Activated T-helper 9 cell treated with anti-CD3 and anti-CD28 coated beads, Interleukin-2, amount 50 U/mL, for 16 hours (primary cell): Measurements from ENCODE around the gene MR1.

ENCODE experiments used
- DNase-seq: peaks from one replicate; pipeline ENCODE4 v3.0.0-alpha.2; 2020; ENCODE audit warnings: low read depth

Gene MR1

DNA sequence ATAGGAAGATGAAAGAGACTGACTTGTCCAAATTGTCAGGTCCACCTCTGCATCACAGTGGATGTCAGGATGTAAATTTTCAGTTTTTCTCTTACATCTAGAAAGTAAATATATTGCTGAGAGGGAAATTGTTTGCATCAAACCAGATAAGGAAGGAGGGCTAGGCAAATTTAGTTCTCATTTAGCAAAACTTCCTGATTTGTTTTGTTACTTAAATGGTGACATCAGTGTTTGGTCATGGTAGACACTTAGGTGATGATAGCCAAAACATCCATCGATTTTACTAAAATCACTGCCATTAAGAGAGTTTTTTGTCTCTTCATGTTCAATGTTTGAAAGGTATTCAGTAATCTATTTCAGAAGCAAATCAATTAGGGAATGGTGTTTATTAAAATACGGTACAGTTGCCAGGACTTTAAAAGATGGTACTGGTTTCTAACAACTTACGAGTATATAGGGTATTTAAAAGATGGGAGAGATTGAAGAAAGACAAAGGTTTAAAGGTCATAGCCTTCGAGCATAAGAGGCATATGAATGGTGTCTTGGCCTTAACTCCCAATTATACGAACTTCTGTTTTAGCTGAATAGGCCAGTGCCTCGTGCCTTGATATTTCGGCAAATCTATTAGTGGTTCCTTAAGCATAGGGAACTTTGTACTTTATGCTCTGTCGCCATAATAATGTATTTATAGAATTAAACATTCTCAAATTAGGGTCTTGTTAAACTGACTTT lies 57.7 kb downstream of the MR1 start:
- no peak for DNase-seq

DNA sequence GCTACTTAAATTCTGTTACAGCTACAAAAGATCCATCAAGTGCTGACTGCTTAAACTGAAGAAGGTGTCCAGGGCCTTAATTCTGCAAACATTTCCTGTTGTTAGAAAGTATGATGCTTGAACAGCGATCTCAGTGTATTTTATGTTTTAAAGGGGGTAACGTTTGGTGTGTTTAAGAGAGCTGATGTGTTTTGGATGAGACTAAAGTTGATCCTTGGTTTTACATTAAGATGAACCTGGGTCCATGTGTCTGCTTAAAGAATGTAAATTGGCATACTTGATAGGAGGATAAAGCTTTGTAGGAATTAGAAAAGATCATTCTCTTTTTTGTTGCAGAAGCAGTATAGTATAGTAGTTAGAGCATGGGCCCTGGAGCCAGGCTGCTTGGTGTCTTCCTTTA lies 58.3 kb downstream of the MR1 start:
- no peak for DNase-seq

DNA sequence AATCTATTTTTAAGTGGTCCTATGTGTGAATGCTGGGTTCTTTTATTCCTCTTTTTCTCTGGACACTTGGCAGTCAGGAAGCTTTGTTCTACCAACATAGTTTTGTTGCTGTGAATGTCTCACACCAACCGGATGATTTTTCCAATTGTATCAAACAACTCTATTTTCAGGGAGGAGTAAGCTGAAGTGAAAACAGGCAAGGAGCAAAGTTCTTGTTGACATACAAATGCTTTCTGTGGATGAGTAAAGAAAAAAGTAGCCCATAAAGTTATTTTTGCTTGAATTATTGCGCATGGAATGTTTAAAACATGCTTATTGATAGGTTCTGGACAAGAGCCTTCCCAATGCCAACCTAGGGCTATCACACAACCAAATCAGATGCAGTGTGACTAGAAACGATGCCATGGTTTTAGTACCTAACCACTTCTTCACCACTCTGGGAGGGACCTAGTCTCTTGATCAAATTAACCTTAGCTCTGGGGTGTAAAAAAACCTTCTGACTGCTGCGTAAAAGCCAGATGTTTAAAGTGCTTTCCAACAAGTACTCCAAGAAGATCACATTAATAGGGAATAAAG lies 59.2 kb downstream of the MR1 start:
- no peak for DNase-seq

DNA sequence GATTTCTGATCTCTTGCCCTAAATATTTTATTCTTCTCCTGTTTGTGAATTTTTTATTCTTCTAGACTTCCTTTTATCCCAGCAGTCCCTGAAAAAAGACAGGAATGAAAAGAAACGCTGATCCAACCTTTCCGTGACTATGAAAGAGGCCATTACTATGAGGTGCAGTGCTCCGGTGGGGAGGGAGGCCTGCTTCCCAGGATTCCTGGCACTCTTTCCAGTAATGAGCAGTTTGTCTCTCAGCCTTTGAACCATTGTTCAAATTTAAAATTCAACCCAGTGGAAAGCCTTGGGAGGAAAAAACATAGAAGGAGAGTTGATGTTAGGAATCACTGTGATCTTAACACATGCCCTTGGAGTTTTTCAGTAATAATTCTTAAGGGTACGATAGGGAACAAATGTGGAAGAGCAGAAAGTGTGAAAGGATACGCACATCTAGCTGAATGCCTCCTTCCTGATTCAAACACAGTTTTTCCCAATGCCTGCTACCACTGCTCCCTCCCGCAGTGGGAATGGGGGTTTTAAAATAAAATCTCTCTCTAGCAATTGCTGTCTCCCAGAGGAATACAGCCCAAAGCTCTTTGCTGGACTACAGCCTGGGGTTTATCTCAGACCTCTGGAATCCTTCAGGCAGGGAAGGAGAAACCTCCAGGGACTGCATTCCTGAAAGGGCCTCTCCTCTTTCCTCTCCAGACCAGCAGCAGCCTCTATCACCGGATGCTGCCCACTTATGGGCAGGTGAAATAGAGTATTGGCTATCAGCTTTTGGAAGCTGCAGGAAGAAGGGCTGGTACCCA lies 60.8 kb downstream of the MR1 start:
- DNase-seq: no peak

DNA sequence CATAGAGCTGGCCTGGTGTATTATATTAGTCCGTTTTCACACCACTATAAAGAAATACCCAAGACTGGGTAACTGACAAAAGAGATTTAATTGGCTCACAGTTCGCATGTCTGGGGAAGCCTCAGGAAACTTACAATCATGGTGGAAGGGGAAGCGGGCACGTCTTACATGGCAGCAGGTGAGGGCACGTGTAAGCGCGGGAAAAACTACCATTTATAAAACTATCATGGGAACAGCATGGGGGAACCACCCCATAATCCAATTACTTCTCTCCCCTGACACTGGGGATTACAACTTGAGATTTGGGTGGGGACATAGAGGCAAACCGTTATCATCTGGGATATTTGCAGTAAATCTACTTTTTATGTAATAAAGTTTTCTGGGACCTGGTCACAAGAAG lies 61.5 kb downstream of the MR1 start:
- no peak for DNase-seq

DNA sequence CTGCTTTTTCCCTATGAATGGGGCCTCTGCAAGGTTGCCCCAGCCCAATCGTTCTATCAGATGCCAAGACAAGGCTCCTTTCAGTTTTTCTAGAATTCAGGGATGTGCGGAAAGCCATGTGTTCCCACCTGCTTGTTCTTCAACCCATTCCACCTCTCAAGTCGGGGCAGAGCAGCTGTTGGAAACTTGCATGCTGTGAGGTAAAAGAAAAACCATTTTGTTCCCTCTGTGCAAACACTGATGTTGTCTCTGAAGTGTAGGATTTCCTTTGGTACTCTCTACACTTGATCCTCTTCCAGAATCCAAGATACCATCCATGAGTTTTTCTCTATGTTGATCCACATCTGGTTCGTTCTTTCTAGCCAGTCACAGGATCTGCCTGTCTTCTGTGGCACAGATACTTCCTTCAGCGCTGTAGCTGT lies 62.0 kb downstream of the MR1 start:
- DNase-seq: no peak

DNA sequence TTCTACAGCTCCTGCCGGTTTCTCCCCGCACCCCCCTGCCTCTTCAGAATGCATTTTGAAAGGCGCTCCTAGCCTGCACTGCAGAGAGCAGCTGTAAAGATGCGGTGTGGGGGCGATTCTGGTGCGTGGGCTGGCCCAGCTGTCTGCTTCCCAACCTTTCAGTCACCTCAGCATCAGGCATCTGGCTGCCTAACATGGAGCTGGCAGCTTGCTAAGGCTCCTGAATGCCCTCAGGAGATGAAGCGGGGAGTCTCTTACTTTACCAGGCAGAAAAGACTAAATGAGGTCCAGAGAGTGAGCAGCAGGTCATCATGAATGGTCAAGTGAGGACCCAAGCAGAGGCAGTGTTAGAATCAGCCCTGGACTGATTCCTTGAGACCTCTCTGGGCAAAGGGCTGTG lies 63.5 kb downstream of the MR1 start:
- no peak for DNase-seq

DNA sequence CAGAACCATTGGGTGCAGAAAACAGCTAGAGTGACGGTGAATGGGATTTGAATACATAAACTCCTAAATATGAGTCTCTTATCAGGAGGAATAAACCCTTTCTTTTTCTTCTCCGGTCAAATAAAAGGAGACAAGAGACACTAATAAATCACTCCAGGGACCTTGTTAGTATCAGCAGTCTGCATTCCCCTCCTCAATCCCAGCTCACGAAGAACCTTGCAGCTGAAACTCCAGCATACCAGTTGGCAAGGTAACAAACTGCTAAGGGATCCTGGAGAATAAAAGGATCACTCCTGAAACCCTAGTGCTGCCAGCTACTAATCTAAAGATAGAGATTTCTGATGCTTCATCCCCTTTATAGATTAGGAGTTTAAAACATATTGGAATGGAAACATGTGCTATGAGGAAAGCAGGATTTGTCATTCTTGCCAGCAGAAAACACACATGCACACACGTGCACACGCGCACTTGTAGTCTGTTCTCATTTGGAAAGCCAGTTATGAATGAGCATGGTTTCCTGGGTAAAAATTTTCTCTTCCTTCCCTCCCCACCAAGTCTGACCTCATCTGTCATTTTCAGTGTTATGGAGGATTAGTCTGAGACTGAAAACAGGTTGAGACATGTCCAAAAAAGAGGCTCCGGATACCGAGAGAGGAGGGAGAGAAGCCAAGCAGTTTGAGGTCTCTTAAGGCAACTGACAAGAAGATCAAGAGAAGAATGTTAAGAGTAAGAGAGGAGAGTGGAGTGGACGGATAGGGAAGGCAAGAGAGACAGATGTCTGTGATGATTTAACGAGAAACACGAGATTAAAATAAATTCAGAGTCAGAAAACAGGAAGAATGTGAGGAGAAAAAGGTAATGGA lies 65.6 kb downstream of the MR1 start:
- peak; percentile 13 for DNase-seq

DNA sequence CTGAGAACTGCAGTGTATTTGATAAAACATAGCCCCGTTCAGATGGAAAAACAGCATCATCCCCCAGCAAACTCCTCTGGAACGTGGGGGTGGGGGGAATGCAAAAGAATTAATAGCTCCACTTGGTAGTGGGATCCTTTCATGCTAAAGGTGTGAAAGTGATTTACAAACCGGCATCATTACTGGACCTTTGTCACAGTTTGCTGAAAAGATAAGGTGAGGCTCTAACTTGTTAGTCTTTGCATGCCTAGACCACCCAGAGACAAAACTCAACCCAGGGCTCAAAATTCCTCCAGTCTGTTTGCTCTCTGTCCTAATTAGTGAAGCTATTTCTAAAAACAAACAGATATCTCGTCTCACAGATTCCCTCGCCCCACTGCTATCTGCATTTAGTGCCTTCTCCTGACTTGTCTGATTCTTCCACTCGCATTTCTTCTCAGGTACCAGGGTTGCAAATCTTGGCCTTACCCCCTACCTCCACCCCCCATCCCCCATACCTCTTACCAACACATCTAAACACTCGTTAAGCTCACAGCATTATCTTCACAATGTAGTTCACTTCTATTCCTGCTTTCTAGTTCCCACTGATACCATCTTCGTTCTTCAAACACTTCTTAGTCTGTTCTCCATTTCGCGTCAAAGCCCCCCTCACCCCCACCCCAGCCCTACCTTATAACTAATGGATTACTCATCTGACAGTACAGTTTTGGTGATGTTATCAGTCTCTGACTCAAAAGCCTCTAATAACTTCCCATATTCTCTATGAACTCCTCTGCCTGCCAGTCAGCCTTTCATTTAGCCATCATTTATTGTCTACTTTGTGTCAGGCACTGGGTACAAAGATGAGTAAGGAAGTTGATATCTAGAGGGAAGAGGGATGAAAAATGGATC lies 66.5 kb downstream of the MR1 start:
- no peak for DNase-seq

DNA sequence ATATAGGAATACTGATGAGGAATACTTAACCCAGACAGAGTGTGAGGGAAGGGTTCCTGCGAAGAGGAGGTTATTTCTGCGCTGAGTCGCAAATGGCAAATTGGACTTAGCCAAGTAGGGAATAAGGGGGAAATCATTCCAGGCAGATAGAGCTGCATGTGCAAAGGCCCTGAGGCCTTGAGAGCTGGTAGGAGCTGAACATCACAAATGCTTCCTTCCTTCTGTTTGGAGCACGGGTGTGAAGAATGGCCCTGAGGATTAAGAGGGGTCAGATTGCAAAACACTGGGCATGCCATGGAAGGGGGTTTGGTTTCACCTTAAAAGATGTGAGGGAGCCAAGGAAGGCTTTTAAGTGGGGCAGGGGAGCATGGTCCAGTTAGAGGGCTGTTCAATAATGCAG lies 67.2 kb downstream of the MR1 start:
- no peak for DNase-seq

DNA sequence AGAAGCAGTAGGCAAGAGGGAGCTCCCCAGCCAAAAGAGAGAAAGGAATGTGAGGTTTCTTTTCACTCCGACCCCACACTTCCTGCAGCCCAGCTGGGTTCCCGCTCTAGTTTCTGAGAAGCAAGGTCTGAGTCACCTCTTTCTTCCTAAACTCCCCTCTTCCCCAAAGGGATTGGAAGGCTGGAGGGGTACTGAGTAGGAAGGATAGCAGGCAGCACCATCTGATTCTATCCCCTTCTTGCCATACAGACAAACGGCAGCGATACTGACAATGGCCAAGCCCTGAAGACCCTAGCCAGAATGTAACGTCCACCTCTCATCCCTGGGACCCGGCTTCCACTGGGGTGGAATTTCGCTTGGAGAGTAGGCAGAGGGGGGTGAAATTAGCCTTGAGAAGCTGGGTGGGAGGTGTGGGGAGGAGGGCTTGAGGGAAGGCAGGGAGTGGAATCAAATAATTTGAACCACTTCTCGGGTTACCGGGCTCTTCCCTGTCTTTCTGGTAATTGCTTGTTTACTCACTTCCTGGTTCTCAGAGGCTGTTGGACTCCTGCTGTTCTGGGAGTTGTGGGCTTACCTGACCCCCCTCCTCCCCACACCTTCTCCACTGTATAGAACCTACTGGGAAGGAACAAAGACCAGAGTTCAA lies 67.9 kb downstream of the MR1 start:
- no peak for DNase-seq

DNA sequence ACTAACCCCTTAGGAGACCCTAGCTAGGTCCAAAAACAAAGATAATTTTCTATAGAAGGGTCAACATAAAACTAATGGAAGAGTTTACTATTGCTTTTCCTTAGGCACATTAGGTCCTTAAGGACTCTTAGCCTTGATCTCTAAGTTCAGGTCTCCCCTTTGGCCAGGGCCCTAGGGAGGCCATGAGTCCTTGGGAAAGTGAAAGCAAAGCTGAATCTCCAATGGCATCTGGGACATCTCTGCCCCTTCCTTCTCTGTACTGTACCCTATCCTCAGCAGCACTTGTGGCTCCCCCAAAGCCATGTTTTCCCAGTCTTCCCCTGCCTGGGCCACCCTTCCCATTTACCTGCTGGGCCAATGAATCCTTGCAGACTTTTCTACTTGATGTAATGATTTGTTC lies 69.1 kb downstream of the MR1 start:
- DNase-seq: no peak

DNA sequence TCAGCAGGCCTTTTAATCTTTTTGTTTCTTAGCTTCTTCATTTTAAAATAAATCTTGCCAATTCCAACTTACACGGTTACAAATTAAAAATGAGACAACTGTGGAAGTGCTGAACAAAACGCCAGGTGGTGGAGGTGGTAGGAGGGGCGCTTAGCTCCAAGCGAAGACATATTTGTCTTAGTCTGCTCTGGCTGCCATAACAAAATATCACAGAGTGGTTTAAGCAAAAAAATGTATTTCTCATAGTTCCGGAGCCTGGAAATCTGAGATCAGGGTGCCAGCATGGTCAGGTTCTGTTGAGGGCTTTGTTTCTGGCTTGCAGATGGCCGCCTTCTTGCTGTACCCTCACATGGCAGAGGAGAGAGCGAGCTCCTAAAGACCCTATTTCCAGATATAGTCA lies 69.6 kb downstream of the MR1 start:
- DNase-seq: no peak

DNA sequence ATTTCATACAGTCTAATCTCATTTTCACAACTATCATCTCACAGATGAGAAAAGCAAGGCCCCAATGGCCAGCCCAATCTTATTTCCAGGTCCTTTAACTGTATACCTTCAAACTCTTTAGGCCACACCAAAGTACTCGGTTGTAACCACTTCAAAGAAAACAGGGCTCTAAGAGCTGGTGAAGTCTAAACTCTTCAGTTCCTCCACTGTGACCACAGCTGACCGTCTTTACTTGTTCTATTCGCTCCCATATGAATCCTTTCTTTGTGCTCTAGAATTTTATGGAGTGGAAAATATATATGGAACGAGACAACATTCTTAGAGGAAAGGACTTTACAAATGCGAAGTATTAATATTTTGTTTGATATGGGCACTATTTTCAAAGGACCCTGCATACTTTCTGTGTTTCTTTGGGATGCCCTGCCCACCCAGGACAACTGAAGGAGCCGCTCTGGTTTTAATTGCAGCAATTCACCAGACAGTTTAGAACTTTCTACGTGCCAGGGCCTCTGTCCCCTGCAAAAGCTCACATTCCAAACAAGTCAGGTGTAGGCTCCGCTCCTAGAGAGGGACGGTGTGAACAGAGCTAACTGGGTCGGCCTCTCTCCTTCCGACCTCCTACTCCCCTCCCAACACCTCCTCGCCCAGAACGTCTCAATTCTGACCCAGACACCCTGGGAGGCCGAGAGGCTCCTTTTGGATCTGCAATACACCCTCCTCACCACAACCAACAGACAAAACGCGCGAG lies 70.4 kb downstream of the MR1 start:
- no peak for DNase-seq

DNA sequence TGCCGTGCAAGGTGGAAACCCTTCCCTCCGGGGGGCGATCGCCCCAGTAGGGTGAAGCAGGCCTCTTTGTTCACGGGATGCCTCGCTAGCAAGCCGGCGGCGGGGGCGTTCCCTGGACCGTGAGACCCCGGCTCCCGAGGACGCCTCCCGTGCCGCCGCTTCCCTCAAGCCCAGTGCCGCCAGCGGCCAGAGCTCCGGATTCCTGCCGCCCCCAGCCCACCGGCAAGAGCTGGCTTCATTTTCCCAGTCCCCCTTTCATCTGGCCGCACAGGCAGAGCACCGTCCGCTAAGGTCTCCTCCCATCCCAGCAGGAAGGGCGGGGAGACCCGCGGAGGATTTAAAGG lies 71.0 kb downstream of the MR1 start:
- DNase-seq: peak; percentile 21

DNA sequence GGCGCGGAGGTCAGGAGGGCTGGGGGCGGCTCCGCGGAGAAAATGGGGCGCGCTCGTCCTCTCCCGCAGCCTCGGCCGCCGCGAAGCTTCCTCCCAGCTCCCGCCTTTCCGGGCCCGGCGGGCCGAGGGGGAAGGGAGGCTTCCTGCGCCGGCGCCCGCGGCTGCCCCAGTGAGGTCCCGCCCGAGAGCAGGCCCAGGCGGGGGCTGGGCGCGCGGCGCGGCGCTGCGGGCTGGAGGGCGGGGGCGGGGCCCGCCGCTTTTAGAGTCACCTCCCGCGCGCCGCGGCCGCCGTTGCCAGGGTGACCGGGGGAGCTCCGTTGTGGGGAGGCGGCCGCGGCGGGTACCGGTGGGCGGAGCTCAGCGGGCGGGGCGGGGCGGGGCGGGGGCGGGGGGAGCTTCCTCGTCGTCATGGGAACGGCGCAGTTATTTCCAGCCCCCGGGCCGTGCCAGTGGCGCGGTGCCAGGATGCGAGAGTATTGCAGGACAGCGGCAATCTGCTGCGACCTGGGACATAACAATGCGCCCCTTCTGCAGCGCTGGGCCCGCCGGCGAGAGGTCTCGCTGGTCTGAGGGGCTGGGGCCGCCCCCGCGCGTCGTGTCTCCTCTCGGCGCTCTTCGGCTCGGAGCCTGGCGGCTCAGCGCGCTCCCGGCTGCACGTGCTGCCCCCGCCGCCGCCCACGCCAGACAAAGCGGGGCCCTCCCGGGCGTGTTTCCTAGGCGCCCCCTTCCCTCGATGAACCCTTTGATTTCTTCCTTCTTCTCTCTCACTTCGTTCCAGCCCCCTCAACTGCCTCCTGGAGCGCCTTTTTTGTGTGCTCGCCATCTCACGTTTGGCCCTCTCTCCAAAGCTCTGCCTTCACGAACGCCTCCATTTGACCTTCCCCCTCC lies 71.6 kb downstream of the MR1 start:
- peak; percentile 93 for DNase-seq

DNA sequence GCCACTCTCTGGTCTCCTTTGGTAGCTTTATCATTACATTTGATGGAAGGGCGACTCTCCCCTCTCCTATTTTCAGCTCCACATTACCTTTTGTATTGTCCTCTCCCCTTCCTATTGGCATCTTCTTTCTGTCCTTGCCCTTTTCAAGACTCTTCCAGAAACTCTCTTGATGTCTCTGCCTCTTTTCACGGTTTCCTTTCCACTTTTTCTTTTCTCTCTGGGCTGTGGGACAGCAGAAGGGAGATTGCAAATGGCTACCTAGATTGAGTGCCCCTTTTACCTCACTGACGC lies 72.2 kb downstream of the MR1 start:
- no peak for DNase-seq

DNA sequence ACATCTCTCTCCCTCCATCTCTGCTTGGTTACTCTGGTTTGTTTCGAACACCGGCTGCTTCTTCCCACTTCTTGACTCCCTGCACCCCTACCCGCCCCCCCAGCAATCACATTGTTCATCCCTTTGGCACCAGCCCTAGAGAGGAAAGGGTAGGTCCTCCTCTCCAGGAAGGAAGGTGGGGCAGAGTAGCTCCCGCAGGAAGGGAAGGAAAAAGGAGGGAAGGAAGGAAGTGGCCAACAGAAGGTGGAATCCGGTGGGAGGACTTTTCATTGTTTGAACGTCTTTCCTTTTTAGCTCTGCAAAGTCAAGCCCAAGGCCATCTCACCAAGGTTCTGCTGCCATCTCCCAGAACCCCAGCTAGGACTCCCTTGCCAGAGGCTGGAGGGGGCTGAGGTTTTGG lies 72.7 kb downstream of the MR1 start:
- DNase-seq: no peak

DNA sequence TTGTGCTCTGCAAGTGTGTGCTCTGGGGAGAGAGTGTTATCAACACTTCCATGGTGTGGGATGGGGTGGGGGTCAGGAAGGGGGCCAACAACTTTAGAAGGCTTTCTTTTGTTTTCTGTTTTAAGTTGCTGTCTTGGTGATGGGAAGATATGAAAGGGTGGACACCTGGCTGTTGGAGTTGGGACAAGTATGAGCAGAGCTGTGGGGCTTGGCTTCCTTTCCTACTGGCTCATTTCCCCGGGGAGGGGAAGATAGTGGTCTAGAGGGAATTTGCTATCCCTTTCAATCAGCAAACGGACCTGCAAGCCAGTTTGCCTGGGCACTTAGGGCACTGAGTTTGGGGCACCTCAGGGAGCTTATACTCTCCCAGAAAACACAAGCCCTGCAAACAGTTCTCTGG lies 73.9 kb downstream of the MR1 start:
- no peak for DNase-seq
